Activated T-helper 9 cell treated with anti-CD3 and anti-CD28 coated beads, Interleukin-2, amount 50 U/mL, for 16 hours (primary cell): Measurements from ENCODE around the gene SPAAR.
"Not testable (repeated sequence)": the region's sequence is repeated elsewhere in the genome, so short reads cannot be mapped to it uniquely, and the experiment has no call there.

ENCODE experiments used
- DNase-seq: peaks from one replicate; pipeline ENCODE4 v3.0.0-alpha.2; 2020; ENCODE audit warnings: low read depth

SPAAR gene

DNA sequence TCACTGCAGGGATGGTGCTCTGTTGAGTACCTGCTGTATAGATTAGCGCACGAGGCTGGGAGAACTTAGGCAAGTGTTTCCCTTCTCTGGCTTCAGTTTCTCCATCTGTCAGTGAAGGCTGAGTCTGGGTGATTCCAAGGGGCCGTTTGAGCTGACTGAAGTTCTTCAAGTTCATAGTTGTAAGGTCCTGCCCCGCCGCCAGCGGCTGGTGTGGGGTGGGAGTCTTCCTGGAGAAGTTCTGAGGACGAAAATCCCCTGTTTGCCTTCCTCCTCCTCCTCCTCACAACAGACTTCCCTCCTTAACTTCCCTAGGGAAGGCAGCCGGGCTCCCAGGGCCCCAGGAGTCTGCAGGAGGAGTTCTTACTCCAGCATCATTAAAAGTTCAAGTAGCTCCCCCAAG, 5.0 kb upstream of the SPAAR start:
- no peak for DNase-seq

DNA sequence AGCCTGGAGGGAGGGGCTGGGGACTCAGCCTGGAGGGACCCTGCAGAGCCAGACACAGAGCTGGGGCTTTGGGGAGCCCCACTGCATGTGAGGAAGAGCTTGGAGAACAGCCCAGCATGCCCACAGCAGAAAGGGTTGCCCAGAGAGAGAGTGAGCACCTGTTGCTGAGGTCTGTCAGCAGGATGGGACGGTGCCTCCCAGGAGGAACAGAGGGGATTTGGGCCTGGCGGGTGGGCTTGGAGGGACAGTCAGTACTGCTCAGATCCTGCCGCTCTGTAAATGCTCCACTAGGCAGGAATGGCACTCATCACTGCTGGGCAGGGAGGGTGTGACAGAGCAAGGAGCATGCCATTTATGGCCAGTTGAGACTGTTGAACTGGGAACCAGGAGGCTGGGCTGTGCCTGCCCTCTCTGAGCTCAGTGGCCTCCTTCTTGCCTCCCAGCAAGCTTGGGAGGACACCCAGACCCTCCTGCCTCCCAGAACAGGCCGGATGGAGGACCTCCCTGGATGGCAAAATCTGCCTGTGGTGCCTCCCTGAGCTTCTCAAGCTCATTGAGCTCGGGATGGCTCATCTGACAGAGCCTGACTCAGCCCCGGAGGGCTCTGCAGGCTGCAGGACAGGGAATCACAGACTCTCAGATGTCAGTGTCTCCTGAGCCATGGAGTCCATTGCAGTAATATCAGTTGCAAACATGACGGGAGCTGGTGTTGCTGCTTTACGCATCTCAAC, 4.1 kb upstream of the SPAAR start:
- DNase-seq = no peak

DNA sequence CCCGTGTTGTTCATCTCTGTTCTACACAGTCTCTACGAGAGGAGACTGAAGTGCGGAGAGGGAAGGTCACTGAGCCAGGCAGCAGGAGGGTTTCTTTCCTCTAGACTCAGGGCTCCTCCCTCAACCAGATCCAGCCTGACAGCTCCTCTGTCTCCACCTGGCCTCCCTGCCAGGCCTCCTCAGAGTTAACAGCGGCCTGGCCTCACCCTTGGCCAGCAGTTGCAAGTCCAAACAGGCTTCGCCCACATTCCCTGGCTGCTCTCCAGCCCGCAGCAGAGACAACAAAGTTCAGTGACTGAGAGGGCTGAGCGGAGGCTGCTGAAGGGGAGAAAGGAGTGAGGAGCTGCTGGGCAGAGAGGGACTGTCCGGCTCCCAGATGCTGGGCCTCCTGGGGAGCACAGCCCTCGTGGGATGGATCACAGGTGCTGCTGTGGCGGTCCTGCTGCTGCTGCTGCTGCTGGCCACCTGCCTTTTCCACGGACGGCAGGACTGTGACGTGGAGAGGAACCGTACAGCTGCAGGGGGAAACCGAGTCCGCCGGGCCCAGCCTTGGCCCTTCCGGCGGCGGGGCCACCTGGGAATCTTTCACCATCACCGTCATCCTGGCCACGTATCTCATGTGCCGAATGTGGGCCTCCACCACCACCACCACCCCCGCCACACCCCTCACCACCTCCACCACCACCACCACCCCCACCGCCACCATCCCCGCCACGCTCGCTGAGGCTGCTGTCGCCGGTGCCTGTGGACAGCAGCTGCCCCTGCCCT, 3.2 kb upstream of the SPAAR start, which contains the start of gene HRCT1:
Gene HRCT1 (plus strand): TSS at position 291 of the 768 bp plus-strand sequence. CDS start 86 bp downstream, at position 377.
- no peak for DNase-seq

DNA sequence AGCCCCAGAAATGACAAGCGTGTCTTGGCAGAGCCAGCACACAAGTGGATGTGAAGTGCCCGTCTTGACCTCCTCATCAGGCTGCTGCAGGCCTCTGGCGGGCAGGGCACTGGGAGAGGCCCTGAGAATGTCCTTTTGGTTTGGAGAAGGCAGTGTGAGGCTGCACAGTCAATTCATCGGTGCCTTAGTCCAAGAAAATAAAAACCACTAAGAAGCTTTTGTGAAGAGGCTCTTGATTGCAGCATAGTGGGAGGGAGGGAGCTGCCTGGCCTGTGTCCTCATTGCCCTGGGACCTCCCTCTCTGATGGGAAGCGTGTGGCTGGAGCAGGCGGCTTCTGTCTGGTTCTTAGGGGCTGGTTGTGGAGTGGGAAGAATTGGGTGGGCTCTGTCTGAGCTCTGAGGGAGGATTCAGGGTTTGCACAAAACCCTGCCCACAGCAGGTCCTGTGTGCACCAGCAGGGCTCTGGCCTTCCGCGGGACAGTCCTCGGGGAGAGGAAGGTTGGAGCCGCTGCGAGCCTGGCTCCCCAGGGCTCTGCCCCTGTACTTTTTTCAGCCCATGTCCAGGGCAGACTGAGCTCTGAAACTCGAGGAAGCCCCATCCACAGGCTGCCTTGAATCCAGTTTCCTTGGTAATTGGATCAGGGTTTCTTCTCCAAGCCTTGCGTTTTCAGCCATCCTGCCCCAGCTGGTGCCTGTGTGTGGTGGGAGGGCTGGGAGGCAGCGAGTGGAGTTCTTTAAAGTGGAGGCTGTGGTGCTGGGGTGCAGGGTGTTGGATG, 2.2 kb upstream of the SPAAR start:
- DNase-seq = no peak

DNA sequence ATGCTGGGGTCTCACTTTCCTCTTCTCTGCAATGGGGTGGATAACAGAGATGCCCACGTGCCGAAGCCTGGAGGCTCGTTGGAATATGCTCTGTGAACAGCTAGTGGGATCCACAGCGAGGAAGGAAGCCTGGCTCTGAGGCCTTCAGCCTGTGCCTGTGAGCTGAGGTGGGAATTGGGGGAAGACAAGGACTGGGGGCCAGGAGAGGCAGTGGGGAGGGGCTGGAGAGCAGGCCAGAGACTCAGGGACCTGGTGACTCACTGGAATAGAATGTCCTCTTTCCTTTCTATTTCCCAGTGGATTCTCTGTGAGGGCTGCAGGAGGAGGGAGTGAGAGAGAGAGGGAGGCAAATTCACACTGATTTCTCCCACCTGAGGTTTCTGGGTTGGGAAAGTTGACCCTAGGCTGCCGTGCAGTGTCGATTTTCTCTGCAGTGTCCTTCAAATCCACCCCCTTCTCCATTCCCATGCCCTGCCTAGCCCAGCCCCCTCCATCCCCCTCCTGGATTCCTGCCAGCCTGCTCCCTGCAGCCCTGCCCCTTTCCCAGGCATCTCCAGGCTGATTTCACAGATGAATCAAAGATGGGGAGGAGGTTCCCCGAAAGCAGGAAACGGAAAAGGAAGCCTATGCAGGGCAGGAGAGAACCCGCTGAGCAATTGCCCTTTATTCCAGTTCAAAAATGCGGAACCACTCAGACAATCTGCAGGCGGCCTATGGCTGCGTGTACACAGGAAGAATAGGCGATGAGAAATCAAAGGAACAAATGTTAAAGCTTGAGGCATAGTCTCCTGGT, 1.4 kb upstream of the SPAAR start:
- no peak for DNase-seq

DNA sequence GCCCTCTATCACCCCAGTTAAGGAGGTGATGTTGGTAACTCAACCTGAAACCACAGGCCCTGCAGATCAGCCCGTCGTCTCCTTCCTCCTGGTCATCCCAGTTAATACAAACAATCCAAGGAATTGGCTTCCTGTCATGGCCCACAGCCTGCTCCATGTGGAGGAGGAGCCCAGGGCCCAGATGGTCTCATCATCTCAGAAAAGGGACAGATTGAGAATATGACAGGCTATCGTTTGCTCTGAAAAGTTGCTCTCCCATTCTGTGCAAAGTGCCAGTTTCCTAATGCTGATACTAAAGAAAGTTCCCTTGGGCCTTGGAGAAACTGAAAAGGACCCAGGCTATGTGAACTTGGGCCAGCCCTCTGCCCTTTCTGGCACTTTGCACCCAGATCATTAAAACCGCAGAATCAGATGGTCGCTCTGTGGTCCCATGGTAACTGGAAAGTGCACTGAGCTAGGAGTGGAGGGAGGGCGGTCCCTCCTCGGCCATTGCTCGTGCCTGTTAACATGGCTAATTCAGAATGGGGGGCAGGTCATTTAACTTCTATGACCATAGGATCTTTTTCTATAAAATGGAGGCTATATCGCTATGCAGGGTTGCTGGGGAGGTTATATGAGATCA, 675 bp upstream of the SPAAR start:
- no peak for DNase-seq

DNA sequence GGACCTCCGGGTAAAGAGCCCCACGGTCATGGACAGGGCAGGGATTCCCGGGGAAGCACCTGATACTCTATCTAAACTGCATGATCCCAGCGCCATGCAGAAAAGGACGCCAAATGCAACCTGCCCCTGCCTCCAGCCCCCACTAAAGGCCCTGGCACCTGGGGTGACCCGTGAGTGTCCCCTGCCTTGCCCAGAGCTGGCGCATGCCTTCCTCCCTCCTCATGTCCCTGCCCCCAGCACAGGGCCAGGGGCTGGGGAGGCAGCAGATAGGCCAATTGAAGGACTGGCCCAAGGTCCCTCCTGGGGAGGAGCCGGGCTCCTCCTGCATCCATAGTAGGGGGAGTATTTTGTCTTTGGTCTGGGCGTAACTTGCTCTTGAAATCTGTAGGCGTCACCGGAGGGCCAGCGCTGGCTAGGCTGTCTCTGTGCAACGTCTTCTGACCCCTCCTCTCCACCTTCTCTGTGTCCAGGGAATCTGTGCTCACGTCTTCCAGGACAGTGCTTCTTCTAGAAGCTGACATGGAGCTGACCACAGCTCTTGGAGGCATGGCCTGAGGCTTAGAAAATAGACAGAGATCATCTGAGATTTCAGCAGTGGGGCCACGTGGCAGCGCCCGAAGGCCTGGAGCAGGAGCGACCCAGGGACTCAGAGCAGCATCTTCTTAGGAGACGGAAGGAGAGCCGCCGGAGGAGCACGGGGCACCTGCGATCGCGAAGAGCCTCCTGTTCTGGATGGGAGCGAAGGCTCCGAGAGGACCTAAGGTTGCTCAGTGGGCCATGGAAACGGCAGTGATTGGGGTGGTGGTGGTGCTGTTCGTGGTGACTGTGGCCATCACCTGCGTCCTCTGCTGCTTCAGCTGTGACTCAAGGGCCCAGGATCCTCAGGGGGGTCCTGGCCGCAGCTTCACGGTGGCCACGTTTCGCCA, 660 bp downstream of the SPAAR start:
- no peak for DNase-seq

DNA sequence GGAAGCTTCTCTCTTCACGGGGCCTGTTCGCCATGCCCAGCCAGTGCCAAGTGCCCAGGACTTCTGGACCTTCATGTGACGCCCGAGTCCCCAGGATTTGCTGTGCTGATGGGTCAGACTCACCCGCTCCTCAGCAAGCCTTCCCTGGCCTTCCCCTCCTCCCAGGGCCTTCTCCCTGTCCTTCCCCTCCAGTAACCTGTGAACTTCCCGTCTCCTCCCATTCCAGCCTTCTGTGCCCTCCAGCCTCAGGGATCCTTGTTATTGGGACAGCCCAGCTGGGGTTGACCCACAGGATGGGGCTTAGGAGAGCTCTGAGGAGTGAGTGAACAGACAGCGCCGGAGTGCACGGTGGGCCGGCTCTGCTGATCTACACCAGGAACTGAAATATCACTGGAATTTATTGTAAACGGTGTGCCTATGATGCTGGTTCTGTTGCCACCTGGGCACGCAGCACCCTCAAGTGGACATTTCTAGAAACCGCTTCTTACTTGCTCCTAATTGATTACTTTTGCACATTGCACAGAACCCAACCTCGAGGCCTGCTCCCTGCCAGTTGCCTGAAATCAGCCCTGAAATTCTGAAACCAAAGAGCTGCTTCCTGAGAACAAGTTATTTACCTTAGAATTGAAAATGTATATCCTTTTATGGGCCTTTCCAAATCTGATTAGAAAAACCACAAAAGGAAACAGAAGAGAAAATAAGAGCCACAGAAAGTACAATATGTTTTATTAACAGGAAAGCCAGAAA, 1.5 kb downstream of the SPAAR start:
- DNase-seq = no peak

DNA sequence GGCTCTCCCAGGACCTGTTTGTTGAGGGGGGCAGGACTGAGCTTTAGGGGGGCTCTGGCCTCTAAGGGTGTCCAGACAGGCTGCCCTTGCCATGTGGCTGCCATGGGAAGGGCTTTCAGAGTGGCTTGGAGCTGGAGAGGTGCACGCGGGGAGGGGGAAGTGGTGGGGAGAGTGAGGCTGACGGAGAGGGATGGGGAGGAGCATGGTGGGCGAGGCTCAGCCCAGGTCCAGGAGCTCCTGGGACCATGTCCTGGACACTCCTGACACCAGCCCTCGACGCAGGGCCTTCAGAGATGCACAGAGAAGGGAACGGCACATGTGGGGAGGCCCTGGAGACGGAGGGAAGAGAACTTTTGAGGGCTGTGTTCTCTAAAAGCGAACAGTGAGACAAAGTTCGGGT, 2.4 kb downstream of the SPAAR start:
- no peak for DNase-seq

DNA sequence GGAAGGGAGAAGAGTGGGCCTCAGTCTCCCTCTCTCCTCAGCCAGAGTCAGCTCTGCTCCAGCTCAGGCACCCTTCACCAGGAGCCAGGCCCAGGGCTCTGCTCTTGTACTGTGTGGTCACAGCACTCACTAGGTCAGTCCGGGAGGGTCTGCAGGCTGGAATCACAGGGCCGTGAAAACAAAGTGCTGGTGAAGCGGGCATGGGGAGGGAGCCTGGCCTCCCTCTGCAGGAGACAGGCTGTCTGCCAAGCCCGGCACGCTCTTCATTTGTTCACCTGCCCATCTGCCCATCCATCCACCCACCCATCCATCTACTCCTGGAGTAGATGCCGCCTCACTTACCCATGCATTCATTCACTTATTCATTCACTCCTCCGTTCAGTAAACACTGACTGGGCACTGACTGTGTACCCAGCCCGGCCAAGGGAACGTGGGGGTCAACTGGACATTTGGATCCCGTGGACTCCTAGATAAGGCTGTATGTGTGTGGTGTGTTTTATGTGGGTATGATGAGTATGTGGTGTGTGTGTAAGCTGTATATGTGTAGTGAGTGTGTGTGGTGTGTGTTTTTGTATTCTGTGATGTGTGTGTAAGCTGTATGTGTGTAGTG, 3.6 kb downstream of the SPAAR start:
- DNase-seq = no peak

DNA sequence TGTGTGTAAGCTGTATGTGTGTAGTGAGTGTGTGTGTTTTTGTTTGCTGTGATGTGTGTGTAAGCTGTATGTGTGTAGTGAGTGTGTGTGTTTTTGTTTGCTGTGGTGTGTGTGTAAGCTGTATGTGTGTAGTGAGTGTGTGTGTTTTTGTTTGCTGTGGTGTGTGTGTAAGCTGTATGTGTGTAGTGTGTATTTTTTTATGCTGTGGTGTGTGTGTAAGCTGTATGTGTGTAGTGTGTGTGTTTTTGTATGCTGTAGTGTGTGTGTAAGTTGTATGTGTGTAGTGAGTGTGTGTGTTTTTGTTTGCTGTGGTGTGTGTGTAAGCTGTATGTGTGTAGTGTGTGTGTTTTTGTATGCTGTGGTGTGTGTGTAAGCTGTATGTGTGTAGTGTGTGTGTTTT, 4.1 kb downstream of the SPAAR start:
- not testable (repeated sequence) for DNase-seq

DNA sequence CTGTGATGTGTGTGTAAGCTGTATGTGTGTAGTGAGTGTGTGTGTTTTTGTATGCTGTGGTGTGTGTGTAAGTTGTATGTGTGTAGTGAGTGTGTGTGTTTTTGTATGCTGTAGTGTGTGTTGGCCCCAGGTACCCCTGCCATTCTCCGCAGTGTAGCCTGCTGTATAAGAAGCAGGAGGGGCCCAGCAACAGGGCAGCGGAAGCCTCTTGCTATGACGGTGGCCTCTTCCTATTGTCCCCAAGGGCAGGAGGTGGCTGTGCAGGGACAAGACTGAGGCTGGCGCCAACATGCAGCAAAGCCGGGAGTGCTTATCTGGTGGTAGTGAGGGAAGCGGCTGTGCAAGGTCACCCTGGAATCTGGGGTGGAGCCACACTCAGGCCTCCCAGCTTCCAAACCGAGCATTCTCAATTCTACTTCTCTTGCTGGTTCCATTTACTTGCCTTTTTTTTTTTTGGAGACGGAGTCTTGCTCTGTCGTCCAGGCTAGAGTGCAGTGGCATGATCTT, 5.1 kb downstream of the SPAAR start:
- DNase-seq = no peak

DNA sequence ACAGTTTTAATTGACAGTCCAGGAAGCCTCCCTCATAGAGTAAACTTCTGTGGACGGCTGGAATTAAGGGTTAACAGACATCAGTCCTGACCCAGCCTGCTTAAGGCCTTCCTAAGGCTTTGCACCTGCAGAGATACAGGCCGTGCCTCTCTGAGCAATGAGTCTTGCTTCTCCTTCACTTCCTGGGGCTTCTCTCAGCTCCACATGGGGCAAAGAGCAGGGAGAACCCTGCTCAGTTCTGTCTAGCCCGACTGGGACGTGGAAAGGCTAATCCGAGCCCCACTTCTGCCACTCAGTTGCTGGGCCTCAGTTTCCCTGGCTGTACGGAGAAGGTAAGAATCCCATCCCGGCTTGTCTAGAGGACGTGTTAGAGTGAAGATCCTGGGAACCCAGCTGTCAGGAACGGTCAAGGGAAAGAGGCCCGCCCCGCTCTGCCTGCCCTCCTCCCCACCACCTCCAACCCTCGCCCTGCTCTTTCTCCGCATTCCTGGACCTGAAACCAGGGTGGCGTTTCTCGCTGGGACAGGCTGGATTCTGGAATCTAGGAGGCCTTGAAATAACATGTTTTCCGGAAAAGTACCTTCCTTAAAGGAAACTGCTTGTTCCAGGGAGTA, 6.5 kb downstream of the SPAAR start:
- no peak for DNase-seq

DNA sequence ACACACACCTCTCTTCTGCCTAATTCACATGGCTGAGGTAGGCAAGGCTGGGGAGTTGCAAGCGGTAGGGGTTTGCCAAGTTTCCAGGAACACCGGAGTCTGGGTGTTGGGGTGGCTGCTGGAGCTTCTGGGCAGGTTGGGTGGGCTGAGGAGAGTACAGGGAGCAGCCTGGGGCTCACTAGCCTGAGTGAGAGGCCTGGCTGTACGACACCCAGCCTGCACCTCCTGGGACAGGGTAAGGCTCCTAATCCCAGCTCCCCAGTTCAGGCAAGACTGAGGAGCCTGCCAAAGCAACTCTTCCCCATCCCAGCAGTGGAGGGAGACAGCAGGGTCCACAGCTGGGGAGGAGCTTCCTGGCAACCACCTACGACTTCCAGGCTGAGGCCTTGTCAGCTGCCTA, 8.0 kb downstream of the SPAAR start:
- no peak for DNase-seq

DNA sequence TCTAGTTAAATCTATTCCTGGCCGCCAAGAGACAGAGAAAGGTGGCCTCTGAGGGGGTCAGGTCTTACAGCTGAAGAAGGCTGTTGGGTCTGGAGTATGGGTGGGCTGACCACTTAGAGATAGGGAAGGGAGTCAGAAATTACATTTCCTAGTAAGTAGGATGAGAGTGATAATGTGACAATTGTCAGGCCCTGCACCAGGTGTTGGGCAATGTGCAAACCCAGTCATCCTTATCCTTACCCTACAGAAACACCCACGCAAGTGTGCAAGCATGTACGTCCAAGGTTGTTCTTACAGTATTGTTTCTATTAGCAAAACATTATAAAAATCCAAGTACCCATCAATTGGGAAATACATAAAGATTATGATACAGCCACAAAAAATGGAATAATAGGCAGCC, 9.5 kb downstream of the SPAAR start:
- no peak for DNase-seq

DNA sequence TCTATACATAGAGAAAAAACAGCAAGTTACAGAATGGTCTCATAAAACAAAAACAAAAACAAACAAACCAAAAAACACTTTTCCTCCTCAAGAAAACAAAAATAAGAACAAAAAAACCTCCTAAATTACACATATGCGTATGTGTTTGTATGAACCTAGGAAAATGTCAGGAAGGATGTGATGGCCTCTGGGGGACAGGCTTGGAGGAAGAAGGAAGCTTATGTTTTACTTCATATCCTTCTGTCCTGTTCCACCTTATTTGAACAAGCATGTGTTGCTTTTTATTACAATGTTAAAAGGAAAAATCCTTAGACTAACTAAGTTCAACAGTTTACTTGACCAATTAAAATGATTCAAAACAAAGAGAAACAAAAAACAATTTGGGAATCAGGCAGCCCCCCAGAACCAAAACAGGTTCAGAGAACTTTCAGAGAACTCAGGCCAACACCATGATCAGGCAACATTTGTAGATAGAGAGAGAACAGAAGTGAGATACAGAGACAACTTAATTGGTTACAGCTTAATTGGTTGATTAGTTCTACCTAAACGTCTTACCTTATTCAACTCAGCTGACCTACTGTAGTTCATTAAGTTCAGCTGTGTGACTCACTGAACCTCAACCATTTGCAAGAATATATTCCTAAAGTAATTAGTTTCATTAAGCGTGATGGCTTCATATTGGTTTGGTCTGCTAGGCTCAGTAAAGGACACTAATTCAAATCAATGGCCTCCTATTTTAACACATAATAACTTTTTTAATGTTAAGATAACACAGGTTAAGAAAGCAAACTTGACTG, 10.1 kb downstream of the SPAAR start:
- DNase-seq = no peak

DNA sequence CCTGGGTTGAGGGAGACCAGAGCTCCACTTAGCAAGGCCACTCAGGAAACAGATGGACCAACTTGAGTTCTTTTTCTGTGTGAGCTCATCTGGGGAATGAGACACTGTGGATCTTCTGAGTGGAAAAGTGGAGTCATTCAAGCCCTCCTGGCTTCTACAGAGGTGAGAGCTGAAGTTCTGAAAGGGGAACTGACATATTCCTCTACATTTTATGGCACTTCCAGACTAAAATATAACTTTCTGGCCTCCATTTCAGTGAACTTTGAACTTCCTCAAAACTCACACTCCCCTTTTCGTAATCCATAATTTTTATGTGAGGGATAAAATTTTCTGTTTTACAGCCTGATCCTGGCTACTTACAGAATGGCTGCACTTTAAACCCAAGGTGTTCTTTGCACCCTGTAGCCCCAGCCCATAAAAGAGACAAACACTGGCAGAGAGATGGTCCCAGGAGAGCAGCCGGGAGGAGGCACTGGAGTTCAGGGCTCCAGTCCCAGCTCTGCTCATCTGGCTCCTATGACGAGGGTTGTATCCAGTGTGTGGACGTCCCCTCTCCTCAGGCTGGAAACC, 10.8 kb downstream of the SPAAR start:
- no peak for DNase-seq

DNA sequence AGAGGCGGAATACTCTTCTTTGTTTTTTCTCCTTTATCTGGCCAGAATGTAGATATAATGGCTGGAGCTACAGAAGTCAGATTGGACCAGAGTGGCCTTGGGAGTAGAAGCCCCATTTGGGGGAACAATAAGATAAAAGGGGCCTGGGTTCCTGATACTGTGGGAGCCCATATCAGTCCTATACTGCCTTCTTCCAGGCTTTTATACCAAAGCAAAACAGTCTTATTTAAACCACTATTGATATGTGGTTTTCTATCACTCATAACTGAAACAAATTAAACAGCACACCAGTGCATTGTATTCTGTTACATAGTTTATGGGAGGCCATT, 14.3 kb downstream of the SPAAR start:
- no peak for DNase-seq
